GM21526 (cell line): Measurements from ENCODE around the gene RANBP17.

ENCODE experiments used
- ATAC-seq: cut with Tn5 transposase; IDR thresholded peaks from one replicate; pipeline ENCODE4 v1.9.1; 2021; ENCODE audit warnings: moderate library complexity; ENCODE audit not compliant: unreplicated experiment, low FRiP score

The RANBP17 gene

GRCh38 chr5:171342362-171343111 lies 480.7 kb downstream of the RANBP17 start:
- no peak for ATAC-seq

GRCh38 chr5:171344936-171345608 lies 483.3 kb downstream of the RANBP17 start:
- ATAC-seq = no peak
